Measurements from ENCODE around the gene ECSCR.
"Not testable (repeated sequence)": the region's sequence is repeated elsewhere in the genome, so short reads cannot be mapped to it uniquely, and the experiment has no call there.

The ECSCR gene

DNA sequence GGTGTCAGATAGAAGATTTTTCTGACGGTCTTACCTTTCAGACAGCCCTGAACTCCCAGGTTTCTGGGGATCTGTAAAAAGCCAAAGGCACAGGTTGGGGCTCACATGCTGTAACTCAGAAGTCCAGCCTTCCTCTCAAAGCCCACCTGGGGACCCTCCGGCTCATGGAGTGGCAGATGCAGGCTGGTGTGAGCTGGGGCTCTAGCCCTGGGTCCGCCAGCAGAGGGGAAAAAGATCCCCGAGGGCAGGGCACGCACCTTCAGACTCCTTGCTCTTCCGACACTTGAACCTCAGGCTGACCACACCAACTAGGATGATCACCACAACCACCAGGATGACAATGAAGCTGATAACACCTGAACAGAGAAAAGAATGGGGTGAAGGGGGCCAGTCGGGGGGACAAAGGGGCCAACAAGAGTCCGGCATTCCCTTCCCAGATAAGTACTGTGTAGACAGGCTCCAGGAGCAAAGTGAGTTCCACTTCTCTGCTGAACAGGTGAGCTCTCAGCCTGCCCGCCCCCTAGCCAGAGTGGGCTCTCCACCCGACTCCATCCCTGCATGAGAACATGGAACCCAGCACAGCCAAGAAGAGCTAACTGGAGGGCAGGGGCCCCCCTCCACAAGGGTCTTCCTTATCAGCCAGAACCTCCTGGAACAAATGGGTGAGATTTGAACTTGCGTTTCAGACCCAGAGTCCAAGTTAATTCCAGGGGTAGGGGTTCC is 7.8 kb downstream of the ECSCR start:
- H3K27me3 ChIP-seq, result no peaks in the 10 kb centered on the region
- peaks cover 15 to 48% (median 37%) of the 10 kb centered on the region in 10 experiments for H3K4me1 ChIP-seq
- H3K36me3 ChIP-seq, result no peaks in the 10 kb centered on the region
- no peaks in the 10 kb centered on the region for H4K20me1 ChIP-seq
- H3K9ac ChIP-seq, result no peak overlapping the region
- H3K9me3 ChIP-seq (replicated peaks in 1 of 11), result no peaks in the 10 kb centered on the region
- H3K4me2 ChIP-seq, result peak overlapping the region in 8 of 11 experiments; percentile 28 to 60 (median 47); a peak in 15 of 22 replicates
- no peak overlapping the region for H3K4me3 ChIP-seq
- no peak for TF ChIP-seq Cebpa-rat (IDR thresholded peaks at IDR 0.05)
- H3K27ac ChIP-seq, result no peak overlapping the region

DNA sequence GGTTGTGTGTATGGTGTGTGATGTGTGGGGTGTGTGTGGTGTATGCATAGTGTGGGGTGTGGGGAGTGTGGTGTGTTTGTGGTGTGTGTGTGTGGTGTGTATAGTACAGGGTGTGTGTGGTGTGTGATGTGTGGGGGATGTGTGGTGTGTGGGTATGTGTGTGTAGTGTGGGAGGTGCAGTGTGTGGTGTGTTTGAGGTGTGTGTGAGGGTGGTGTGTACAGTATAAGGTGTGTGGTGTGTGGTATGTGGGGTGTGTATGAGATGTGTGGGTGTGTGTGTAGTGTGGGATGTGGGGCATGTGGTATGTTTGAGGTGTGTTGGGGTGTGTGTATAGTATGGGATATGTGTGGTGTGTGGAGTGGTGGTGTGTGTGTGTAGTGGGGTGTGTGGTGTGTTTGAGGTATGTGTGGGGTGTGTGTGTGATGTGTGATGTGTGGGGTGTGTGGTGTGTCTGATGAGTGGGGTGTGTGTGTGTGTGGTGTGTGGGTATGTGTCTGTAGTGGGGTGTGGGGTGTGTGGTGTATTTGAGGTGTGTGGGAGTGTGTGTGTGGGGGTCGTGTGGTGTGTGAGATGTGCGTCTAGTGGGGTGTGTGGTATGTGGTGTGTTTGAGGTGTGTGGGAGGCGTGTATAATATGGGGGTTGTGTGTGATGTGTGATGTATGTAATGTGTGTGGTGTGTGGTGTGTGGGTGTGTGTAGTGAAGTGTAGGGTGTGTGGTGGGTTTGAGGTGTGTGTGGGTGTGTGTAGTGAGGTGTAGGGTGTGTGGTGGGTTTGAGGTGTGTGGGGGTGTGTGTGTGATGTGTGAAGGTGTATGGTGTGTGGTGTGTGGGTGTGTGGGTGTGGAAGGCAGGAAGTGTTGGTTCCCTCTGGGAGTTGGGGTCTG is 8.6 kb downstream of the ECSCR start:
- TF ChIP-seq Cebpa-rat (IDR thresholded peaks at IDR 0.05), result no peak
- Histone ChIP-seq H4K20me1 (no peaks in the 10 kb centered on the region), H3K4me2 (peak overlapping the region in 8 of 11 experiments; percentile 28 to 60 (median 47); a peak in 15 of 22 replicates), H3K9ac (no peak overlapping the region), H3K9me3 (replicated peaks in 1 of 11) (no peaks in the 10 kb centered on the region), H3K4me3 (no peak overlapping the region), H3K4me1 (peaks cover 9 to 40% (median 29%) of the 10 kb centered on the region in 10 experiments), H3K36me3 (no peaks in the 10 kb centered on the region), H3K27ac (no peak overlapping the region; a peak in 1 of 22 replicates), H3K27me3 (no peaks in the 10 kb centered on the region)

DNA sequence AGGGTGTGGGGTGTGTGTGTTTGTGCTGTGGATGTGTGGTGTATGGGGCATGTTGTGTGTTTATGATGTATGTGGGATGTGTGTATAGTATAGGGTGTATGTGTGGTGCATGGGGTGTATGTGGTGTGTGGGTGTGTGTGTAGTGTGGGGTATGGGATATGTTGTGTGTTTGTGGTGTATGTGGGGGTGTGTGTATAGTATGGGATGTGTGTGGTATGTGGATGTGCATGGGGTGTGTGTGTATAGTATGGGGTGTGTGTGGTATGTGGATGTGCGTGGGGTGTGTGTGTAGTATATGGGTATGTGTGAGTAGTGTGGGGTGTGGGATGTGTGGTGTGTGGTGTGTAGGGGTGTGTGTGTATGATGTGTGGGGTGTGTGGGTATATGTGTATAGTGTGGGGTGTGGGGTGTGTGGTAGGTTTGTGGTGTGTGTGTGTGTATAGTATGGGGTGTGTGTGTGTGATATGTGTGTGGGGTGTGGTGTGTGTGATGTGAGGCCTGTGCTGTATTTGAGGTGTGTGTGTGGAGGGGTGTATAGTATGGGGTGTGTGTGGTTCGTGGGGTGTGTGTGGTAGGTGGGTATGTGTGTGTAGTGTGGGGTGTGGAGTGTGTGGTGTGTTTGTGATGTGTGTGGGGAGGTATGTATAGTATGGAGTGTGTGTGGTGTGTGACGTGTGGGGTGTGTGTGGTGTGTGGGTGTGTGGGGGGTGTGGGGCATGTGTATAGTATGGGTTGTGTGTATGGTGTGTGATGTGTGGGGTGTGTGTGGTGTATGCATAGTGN is 10.5 kb downstream of the ECSCR start:
- TF ChIP-seq Cebpa-rat (IDR thresholded peaks at IDR 0.05), result no peak
- H3K4me1 ChIP-seq, result peaks cover 0 to 21% (median 12%) of the 10 kb centered on the region in 10 experiments; a peak in 16 of 20 replicates
- H3K4me2 ChIP-seq, result no peak overlapping the region
- H3K4me3 ChIP-seq, result no peak overlapping the region
- no peaks in the 10 kb centered on the region for H3K27me3 ChIP-seq
- no peak overlapping the region for H3K27ac ChIP-seq
- no peak overlapping the region for H3K9ac ChIP-seq
- no peaks in the 10 kb centered on the region for H4K20me1 ChIP-seq
- H3K9me3 ChIP-seq (replicated peaks in 1 of 11), result no peaks in the 10 kb centered on the region
- no peaks in the 10 kb centered on the region for H3K36me3 ChIP-seq

DNA sequence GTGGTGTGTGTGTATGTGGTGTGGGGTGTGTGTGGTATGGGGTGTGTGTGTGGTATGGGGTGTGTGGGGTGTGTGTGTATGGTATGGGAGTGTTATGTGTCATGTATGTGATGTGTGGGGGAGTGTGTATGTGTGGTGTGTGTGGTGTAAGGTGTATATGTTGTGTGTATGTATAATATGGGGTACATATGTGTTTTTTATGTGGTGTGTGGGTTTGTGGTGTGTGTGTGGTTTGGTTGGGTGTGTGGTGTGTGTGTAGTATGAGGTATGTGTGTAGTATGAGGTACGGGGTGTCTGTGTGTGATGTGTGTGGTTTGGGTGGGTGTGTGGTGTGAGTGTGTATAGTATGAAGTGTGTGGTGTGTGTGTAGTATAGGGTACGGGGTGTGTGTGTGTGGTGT is 11.4 kb downstream of the ECSCR start:
- Histone ChIP-seq H3K4me1 (peaks cover 0 to 21% (median 11%) of the 10 kb centered on the region in 10 experiments; a peak in 15 of 20 replicates), H3K27ac (no peak overlapping the region), H3K9ac (no peak overlapping the region), H3K36me3 (no peaks in the 10 kb centered on the region), H4K20me1 (no peaks in the 10 kb centered on the region), H3K27me3 (no peaks in the 10 kb centered on the region), H3K9me3 (replicated peaks in 1 of 11) (no peaks in the 10 kb centered on the region), H3K4me2 (no peak overlapping the region), H3K4me3 (no peak overlapping the region)
- TF ChIP-seq Cebpa-rat (IDR thresholded peaks at IDR 0.05), result no peak

DNA sequence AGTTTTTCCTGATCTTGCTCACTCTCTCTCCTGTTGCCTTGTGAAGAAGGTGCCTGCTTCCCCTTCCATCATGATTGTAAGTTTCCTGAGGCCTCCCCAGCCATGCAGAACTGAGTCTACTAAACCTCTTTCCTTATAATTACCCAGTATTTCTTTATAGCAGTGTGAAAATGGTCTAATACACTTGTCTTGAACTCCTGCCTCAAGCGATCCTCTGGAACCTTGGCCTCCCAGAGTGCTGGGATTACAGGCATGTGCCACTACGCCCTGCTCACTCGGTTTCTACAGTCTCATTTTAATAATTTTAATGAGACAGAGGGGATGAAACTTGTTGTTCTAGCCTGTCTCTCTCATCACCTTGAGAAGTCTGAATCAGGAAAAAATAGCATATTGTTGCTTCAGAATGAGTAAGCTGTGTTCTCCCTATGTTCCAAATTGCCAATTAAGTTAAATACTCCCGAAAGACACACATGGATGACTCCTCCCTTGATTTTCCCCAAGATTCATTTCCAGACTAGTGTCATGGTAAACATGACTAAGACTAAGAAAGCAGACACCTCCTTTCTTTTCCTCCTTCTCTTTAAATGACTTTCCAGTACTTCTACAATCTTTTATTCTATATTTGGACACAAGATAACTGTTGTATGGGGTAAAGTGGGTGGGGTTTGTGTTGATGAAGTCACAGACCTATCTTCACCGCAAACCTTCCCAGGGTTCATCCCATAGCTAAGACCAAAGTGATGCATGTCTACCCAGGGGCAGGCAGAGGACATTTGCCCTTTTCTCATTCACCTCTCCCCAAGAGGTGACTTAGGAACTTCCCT is 15.4 kb downstream of the ECSCR start:
- Histone ChIP-seq H3K27me3 (no peaks in the 10 kb centered on the region), H3K27ac (no peak overlapping the region), H3K9ac (no peak overlapping the region), H3K36me3 (no peaks in the 10 kb centered on the region), H4K20me1 (no peaks in the 10 kb centered on the region), H3K9me3 (replicated peaks in 1 of 11) (no peaks in the 10 kb centered on the region), H3K4me2 (0 out of 22 replicates have a peak overlapping the region, but pooled peaks of 1 of the 11 experiments have one; percentile 8), H3K4me1 (peaks cover 17 to 37% (median 25%) of the 10 kb centered on the region in 10 experiments), H3K4me3 (no peak overlapping the region)
- no peak for TF ChIP-seq Cebpa-rat (IDR thresholded peaks at IDR 0.05)

DNA sequence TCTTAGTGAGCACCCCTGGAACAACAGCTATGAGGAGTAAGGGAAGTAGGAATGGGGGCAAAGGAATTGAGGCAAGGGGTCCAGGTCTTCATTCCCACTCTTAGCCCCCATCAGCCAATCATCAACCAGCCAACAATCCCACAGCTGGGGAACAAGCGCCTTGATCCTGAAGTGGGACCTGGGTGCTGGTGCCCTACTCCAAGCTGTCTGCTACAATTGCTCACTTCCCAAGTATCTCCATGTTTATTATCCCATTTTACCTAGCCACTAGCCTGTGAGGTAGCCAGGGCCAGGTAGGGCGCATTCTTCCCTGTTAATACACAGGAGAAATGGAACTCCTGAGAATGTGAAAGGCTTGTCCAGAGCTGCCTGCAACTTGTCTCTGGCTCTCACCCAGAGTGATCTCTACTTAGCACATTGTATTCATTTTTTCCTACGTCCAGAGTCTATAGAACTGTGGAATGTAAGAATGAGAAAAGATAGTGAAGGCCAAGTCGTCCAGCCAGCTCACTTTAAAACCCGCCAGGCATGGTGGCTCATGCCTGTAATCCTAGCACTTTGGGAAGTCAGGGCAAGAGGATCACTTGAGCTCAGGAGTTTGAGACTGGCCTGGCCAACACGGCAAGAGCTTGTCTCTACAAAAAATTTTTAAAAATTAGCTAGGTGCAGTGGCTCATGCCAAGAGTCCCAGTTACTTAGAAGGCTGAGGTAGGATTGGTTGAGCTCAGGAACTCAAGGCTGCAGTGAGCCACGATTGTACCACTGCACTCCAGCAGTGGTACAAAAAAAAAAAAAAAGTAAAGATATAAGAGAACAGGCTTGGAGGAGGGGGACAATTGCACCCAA is 17.0 kb downstream of the ECSCR start:
- Histone ChIP-seq H3K27me3 (no peaks in the 10 kb centered on the region), H3K4me3 (no peak overlapping the region), H3K27ac (no peak overlapping the region; a peak in 1 of 22 replicates)

DNA sequence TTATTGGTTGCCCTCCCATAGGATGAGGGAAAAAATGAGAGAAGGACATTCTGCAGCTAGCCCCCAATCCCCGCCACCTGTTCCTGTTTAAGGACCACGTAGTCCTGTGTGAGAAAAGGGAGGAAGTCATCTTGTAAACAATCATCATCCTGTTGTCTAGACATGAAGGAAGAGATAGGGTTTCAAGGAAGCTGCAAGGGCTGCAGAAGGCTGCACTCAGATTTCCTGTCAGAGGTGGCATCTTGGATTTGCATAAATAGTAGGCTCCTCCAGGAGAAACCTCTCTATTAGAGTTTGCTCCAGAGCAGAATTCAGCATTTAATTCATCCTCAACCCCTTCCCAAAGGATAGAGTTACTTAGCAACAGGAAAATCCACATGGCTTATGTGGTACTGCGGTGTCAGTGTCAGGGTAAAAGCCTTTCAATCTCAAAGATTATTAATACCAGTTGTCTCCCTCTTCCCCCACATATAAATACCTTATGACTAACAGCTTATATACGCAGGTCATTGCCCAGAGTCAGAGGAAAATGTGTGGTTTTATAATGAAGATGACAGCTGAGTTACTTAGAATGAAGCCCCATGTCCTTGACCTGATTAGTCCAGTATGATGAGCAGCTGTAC is 18.6 kb downstream of the ECSCR start:
- Histone ChIP-seq H3K9ac (peak overlapping the region in 3 of 11 experiments; percentile 5 to 37 (median 12); a peak in 1 of 22 replicates), H3K27me3 (no peaks in the 10 kb centered on the region), H3K36me3 (no peaks in the 10 kb centered on the region), H3K4me1 (peaks cover 24 to 45% (median 34%) of the 10 kb centered on the region in 10 experiments), H3K4me2 (peak overlapping the region; percentile 54 to 74 (median 63)), H3K27ac (peak overlapping the region in 8 of 11 experiments; percentile 15 to 60 (median 42); a peak in 13 of 22 replicates), H4K20me1 (no peaks in the 10 kb centered on the region), H3K9me3 (replicated peaks in 1 of 11) (no peaks in the 10 kb centered on the region), H3K4me3 (no peak overlapping the region)
- no peak for TF ChIP-seq Cebpa-rat (IDR thresholded peaks at IDR 0.05)

More for the DNA sequence above, 17.0 kb downstream of the ECSCR start:
- no peaks in the 10 kb centered on the region for H3K9me3 ChIP-seq (replicated peaks in 1 of 11)
- no peaks in the 10 kb centered on the region for H3K36me3 ChIP-seq
- H4K20me1 ChIP-seq, result no peaks in the 10 kb centered on the region
- H3K9ac ChIP-seq, result no peak overlapping the region
- TF ChIP-seq Cebpa-rat (IDR thresholded peaks at IDR 0.05), result no peak
- peaks cover 17 to 37% (median 28%) of the 10 kb centered on the region in 10 experiments for H3K4me1 ChIP-seq
- no peak overlapping the region for H3K4me2 ChIP-seq

DNA sequence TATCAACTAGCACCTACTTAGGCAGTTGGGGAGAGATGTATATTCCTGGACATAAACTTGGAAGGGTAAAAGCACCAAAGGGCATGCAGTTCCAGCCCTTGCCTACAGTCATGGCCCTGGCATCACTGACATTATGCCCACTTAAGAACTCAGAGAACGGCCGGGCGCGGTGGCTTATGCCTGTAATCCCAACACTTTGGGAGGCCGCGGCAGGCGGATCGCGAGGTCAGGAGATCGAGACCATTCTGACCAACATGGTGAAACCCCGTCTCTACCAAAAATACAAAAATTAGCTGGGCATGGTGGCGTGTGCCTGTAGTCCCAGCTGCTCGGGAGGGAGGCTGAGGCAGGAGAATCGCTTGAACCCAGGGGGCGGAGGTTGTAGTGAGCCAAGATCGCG is 22.1 kb downstream of the ECSCR start:
- Histone ChIP-seq H3K4me1 (peaks cover 32 to 49% (median 40%) of the 10 kb centered on the region in 10 experiments), H3K36me3 (peaks cover 4 to 17% (median 7%) of the 10 kb centered on the region in 11 experiments; a peak in 5 of 22 replicates), H3K4me2 (0 out of 22 replicates have a peak overlapping the region, but pooled peaks of 1 of the 11 experiments have one; percentile 80)
- not testable (repeated sequence) for H3K27ac ChIP-seq; H3K4me3 ChIP-seq; H3K9ac ChIP-seq; H4K20me1 ChIP-seq; H3K27me3 ChIP-seq; H3K9me3 ChIP-seq (replicated peaks in 1 of 11)
